ENCODE data around the gene INPP5F.
"Not testable (repeated sequence)": the region's sequence is repeated elsewhere in the genome, so short reads cannot be mapped to it uniquely, and the experiment has no call there.

The INPP5F gene

DNA sequence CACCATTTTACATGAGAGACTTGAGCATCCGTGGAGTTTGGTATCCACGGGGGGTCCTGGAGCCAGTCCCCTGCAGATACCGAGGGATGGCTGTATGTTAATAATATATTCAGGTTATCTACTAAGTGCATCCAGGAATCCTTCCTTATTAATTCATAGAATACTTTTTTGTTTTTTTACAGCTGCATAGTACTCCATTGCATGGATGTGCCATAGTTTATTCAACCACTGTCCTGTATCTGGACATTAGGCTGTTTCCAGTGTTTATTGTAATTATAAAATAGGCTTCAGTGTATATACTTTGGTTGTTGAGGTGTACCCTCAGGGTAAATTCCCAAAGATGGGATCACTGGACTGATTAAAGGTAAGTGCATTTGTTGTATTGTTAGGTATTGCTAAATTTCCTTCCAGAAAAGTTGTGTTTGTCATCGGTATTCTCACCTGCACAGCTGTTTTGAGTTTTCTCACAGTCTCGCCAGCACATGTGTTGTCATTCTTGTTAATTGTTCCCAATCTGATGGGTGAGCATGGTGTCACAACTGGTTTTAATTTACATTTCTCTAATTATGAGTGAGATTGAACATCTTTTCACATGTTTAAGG lies 55.1 kb downstream of the INPP5F start:
- DNase-seq (ENCODE audit: low read depth) = no peak

DNA sequence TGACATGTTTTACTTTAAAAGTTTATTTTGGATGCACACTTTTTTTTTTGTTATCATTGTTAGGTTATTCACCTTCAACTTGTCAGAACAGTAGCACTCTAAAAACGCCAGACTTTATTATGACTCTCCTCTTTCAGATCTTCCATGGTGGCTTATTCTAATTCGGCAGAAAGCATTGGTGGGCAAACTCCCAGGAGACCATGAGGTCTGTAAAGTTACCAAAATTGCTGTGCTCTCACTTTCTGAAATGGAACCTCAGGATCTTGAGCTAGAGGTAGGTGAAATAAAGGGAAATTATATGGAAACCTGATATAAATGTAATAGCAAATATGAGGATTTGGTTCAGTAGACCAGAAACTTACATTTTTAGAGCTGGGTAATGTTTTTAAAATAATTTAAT lies 55.6 kb downstream of the INPP5F start:
- DNase-seq (ENCODE audit: low read depth) = no peak

DNA sequence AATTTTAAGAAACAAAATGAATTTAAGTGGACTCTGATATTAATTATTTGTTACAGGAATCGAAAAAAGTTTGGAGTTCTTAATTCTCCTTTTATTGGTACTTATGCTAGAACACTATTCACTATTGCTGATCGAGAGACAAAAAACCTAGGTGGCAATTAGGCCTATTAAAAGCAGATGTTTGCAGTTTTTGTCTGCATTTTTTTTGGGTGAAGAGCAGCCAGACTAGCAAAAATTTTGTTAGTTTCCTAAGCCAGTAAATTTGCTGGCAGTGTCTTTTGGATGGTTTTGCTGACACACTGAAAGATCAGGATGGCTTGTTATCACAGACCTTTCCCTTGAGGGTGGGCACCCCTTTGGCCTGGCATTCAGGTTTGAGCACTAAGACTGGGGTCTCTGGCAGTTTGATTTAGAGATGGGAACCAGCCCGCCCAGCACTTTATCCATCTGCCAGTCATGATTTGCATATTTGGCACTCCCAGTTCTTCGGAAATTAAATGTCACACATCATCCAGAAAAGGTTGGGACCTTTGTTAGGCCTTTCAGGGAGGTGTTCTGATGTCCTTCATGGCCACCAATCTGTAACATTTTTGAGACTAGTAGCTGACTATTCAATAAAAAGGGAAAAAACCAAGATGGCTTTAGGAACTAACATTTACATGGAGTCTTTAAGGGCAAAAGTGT lies 57.3 kb downstream of the INPP5F start:
- no peak for DNase-seq (ENCODE audit: low read depth)

DNA sequence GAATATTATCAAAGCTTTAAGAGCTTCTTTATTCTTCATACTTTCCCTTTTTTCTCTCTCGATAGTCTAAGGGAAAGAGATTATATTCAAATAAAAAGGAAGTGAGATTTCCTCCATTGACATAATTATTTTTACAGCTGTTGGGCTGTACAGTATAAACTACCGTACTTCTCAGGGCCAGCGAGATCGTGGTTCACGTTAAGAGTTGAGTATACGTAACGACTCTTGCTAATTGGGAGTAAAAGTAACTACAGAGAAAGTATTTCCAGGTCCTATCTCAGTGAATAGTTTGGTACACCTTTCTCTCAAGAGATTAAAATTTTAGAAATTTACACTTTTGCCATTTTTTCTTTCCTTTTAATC lies 57.8 kb downstream of the INPP5F start:
- DNase-seq (ENCODE audit: low read depth) = no peak

DNA sequence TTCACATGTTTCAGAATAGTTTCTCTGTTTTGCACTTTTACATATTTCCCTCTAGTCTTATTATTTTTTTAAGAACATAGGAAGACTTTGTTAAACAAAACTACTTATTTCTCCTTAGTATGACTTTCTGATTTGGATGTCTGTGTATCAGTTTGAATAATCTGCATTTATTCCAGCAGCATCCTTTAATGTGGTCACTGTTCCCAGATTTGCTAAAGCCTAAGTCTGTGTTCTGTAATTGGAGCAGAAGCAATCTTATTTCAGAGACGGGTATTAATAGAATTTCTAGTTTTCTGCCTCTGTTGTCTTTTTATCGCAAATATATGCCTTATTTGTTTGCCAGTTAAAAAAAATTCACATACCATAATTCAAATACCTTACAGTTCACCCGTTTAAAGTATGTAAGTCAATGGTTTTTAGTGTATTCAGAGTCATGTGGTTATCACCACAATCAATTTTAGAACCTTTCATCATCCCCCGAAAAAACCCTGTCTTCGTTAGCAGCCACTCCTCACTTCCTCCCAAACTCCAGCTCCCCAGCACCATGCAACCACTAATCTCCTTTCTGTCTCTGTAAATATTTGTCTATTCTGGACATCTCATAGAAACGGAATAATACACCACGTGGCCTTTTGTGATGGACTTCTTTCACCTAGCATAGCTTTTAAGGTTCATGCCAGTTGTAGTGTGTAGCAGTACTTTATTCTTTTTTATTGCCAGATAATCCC lies 58.7 kb downstream of the INPP5F start:
- DNase-seq (ENCODE audit: low read depth) = no peak

DNA sequence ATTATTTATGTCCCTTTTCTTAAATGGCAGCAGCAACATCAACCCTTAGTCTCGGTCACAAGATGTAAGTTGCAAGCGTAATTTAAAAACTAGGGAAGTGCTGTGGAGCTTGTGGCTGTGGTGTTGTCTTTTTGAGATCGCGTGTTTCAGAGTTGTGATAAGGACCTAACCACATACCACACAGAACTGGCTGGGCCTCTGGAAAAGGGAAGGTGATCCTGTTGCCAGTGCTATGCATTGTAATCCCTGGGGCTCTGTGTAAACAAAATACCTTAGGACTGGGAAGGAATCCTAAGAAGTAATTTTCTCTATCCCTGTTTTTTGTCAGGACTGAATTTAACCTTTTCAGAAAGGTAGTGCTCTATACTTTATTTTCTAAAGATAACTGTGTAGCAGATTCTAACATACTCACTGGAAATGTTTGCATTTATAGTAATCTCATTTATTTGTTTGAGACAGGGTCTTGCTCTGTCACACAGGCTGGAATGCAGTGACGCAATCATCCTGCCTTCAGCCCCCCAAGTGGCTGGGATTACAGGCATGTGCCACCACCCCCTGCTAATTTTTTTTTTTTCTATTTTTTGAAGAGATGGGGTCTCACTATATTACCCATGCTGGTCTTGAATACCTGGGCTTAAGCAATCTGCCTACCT lies 60.4 kb downstream of the INPP5F start:
- no peak for DNase-seq (ENCODE audit: low read depth)

DNA sequence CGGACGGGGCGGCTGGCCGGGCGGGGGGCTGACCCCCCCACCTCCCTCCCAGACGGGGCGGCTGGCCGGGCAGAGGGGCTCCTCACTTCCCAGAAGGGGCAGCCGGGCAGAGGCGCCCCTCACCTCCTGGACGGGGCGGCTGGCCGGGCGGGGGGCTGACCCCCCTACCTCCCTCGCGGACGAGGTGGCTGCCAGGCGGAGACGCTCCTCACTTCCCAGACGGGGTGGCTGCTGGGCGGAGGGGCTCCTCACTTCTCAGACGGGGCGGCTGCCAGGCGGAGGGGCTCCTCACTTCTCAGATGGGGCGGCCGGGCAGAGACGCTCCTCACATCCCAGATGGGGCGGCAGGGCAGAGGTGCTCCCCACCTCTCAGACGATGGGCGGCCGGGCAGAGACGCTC lies 69.3 kb downstream of the INPP5F start:
- DNase-seq (ENCODE audit: low read depth) = not testable (repeated sequence)

DNA sequence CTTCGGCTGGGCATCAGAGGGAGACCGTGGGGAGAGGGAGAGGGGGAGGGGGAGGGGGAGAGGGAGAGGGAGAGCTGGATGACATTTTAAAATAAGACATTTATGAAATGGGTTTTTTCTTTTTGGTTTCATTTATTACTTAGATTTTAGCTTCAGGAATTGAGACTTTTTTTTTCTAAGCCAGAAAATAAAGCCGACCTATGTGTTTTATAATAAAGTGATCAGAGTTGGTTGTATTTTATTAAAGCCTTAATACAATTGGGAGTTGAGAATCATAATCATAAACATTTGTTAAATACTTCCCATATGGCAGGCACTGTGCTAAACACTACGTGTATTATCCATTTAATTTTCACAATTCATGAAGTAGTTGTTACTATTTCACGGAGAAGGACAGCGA lies 70.2 kb downstream of the INPP5F start:
- no peak for DNase-seq (ENCODE audit: low read depth)

DNA sequence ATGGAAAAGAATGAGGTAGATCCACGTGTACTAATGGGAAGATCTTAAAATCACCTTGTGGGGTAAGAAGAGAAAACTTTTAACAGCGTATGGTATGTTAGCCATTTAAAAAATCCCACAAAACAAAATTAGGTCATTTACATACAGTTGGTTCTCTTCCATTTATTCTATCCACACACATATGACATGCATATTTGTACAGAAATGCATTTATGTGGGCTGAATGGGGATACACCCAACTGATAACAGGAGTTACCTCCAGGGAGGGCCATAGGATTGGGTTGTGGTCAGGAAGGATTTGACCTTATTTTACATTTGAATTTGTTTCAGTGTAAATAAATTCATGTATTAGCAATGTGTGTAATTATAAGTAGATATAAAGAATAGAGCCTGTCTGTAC lies 75.3 kb downstream of the INPP5F start:
- no peak for DNase-seq (ENCODE audit: low read depth)

DNA sequence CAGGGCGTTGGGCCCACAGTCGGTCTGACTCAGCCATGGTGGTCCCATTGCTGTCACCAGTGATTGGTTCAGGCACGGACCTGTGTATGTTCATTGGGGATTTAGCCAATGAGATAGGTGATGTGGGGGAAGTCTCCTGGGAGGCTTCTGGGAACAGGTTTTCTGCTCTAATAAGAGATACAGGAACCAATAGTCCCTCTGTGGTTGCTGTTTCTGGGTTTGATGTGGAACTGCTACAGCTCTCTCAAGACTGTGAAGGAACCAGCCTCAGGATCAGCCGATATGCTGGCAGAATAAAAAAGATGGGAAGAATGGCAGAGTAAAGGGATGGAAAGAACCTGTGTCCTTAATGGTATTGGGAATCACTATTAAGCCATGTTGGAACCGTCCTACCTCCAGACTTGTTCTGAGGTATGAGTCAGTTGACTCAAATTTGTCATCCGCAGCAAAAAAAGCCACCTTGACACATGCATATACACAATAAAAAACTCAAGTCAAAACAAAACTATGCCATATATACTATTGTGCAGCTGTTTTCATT lies 76.2 kb downstream of the INPP5F start:
- no peak for DNase-seq (ENCODE audit: low read depth)

DNA sequence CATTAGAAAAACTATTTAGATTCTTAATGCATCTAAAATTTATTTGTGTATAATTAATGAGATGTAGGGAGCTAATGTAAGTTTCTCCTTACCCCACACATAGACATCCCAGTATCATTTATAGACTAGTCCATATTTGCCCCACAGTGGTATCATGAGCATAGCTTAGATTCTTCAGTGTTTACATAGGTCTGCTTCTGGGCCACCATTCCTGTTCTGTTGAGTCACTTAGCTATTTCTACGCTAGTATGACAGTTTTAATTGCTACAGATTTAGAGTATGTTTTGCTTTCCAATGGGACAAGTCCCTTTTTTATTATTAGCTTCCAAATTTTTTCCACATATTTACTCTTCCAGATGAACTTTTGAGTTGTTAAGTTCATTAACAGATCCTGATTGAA lies 77.4 kb downstream of the INPP5F start:
- DNase-seq (ENCODE audit: low read depth) = no peak

DNA sequence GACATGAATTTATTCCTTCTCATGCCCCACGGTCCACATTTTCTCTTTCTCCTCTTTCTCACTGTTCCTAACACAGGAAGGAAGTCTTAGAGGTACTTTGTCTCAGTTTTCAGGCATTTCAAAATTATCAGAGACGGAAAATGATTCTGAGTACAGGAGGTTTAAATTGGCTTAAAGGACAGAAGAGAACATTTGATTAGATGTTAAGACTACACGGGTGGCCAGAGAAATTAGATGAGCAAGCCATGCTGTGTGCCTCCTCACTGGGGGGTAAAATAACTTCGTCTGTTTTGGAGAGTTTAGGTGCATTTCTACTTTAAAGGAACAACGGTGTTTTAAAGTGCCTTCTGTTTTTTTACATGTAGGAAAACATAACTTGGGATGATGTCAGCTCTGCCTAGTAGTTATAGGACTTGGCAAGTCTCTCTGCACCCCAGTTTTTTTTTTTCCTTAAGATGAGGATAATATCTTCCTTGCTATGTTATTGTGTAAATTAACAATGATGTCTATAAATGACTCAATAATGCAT lies 79.9 kb downstream of the INPP5F start:
- DNase-seq (ENCODE audit: low read depth) = no peak

DNA sequence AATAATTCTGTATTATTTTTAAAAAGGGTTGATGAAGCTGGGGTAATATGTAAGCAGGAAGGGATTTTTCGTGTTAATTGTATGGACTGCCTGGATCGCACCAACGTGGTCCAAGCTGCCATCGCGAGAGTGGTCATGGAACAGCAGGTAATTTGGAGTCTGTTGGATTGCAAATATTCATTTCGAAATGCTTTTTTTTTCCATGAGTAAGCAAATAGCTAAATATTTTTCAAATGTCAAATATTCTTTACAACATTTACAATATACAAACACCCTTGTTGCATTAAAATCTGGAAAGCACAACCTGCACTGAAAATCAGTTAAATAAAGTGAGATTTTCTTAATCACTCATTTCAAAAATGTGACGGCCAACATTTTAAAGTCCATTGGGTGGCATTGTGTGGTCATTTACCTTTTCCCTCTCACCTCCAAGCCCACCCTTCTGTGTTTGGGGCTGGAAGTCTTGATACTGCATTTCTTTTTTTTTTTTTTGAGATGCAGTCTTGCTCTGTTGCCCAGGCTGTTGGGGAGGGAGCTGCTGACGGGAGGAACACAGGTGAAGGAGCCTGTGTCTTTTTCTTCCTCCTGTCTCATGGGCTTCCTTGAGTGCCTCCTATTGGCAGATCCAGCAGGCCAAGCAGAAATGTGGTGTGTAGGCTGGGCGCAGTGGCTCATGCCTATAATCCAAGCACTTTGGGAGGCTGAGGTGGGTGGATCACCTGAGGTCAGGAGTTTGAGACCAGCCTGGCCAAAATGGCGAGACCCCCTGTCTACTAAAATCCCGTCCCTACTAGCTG lies 80.7 kb downstream of the INPP5F start:
- no peak for DNase-seq (ENCODE audit: low read depth)

DNA sequence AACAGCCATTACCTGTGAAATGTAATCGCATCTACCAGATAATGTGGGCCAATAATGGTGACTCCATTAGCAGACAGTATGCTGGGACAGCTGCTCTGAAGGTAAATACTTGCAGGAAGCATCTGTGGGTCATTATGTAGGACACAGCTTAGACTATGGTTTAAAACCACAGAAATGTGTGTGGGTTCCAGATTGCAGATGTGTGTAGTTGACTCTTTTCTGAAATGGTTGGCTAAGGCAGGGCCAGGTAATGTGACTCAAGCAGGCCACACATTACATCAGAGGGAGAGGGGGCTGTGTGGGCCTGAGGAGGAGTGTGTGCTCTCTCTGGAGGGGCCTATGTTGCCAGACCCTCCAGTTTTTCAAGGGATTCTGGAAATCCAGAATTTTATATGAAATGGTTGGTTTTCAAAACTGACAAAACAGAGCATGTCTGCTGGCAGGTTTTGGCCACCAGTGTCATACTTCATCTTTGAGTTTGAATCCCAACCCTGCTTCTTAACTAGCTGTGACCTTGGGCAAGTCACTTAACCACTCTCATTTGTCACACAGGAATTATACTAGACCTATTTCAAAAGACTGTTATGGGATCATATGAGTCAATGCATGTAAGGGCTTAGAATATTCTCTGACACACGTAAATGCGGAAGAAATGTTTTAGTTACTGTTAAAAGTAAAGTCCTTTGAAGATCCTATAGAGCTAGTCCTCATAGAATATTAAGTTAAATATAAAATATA lies 82.3 kb downstream of the INPP5F start:
- DNase-seq (ENCODE audit: low read depth) = no peak

DNA sequence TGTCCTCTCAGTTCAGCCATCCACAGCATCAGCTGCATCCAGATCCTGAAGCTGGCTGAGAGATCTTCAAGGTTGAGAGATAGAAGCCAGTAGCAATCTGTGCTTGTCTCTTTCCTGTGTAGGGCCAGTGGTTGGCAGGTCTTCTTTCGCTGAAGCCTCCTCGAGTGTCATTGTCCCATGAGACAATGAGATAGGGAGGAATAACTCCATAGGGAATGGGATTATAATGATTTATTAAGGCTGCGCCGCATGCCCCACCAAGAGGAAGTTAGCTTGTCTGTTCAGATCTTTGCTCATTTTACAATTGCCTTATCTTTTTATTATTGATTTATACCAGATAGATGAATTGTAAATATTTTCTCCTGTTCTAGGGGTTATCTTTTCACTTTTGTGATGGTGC lies 85.3 kb downstream of the INPP5F start:
- DNase-seq (ENCODE audit: low read depth) = no peak

DNA sequence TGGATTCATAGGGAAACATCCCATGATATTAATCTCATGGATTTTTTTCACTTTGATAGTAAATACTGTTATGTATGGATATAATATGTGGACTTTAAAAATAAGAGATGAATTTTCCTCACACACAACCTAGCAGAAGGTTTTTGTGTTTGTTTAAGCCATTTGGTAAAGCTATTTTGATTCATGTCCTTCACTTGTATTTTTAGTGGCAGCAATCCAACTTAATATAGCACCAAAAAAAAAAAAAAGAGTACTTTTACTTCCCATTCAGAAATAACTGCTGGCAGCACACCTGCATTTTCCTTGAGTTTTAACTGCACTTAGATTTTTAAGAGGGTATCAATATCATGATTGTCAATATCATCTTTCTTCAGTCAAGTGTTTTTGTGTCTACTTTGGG lies 86.8 kb downstream of the INPP5F start:
- no peak for DNase-seq (ENCODE audit: low read depth)

DNA sequence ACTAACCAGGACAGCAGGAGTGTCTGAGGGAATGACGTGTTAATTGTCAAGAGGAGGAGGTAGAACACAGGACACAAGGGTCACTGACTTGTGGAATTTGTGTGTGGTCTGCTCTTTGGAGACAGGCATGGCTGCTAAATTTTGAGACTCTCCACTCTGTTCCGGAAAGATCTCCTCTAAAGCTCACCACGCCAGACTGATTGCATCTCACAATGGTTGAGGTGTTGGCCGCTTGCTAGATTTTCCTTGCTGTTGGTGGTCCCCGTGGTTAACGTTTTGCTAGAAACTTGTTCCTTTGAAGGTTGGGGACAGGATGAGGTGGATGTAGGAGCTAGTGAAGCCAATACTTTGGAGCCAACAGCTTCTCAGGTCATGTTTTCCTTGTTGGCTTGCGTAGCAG lies 89.8 kb downstream of the INPP5F start:
- DNase-seq (ENCODE audit: low read depth) = no peak

DNA sequence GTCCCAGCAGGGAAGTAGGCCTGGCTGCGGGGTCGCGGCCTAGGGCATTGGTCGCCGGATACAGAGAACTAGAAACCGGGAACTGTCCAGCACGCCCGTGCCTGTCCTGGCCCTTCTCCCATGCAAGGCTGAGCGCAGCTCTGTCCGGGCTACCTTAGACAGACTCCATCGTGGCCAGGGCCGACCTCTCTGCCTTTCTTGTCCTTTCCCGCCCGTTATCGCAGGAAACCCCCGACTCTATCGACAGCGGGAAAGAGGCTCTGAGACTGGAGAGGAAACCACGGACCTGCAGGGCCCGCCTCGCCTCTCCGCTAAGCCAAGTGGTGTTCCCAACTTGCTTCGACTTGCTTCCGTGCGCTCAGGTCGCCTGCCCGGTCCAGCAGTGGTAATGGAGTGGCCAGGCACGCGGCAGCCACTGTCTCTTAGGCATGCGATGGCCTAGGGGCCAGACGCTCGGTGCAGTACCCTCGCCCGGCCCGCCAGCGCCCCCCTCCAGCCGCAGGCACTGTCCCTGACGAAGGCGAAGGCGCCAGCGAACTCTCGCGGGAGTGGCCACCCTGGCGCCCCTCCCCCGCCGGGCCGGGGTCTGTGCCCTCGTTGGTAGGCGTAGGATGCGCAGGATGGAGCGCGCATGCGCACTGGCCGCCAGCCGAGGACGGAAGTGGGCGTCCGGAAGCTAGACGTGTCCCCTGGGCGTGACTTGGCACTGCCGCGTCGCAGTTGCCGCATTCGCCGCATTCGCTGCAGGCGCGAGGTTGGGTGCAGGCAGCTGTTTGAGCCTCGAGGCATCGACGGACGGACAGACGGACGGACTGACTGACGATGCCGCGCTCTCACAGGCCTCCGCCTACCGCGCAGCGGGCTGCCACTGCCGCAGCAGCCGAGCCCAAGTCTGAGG lies 92.4 kb downstream of the INPP5F start:
- peak; percentile 69 for DNase-seq (ENCODE audit: low read depth)

DNA sequence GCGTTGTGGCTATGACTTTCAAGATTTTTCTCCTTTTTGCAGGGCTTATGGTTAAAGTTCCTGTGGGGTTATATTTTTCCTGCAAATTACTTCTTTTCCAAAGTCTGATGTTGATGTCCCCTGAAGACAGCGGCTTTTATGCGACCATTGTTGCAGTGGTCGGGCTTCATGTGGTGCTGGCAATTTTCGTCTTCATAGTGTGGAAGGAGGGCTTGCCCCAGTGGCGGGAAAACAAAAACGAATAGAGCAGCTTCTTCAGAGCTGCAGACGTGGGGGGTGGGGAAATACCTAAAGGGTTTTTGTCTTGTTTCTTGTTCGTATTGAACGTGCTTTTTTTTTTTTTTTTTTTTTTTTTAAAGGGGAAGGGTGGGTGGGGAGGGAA lies 93.0 kb downstream of the INPP5F start:
- no peak for DNase-seq (ENCODE audit: low read depth)

DNA sequence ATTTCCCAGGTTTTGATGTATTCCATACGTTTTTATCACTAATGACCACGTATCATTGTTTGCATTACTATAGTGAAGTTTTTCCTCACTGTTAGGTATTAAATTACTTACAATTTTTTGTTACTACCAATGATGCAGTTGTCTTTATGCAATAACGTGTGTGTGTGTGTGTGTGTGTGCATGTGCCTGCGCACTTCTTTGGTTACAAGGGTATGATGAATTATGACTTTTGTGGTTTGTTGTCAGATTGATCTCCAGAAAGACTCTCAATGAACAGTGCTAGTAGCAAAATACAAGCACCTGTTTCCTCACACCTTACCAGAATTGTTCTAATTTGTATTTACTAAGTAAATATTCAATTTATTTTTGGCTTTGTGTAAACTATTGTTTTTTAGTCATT lies 95.3 kb downstream of the INPP5F start:
- DNase-seq (ENCODE audit: low read depth) = no peak

Data from fibroblast of the conjunctiva (primary cell).